ENCODE data around the gene ZNF277.

The ZNF277 gene

GRCh38 chr7:112357136-112357535 lies 150.6 kb downstream of the ZNF277 start:
- Histone ChIP-seq H3K36me3 (ENCODE audit: insufficient read depth) (no peaks in the 10 kb centered on the region), H3K27ac (no peak overlapping the region), H3K9ac (no peak overlapping the region), H3K27me3 (ENCODE audit: insufficient read depth, low read depth) (no peaks in the 10 kb centered on the region), H2AFZ (ENCODE audit: low read depth) (no peak overlapping the region), H3K79me2 (ENCODE audit: insufficient read depth, low read depth) (no peaks in the 10 kb centered on the region), H4K20me1 (ENCODE audit: insufficient read depth) (no peaks in the 10 kb centered on the region), H3K4me2 (no peak overlapping the region), H3K4me3 (IDR thresholded peaks at IDR 0.05; ENCODE audit: insufficient read depth, low read depth, low read length) (no peak overlapping the region), H3K4me1 (ENCODE audit: low read depth, poor library complexity, severe bottlenecking) (peaks cover 2% of the 10 kb centered on the region)
- TF ChIP-seq, protein P1, sequence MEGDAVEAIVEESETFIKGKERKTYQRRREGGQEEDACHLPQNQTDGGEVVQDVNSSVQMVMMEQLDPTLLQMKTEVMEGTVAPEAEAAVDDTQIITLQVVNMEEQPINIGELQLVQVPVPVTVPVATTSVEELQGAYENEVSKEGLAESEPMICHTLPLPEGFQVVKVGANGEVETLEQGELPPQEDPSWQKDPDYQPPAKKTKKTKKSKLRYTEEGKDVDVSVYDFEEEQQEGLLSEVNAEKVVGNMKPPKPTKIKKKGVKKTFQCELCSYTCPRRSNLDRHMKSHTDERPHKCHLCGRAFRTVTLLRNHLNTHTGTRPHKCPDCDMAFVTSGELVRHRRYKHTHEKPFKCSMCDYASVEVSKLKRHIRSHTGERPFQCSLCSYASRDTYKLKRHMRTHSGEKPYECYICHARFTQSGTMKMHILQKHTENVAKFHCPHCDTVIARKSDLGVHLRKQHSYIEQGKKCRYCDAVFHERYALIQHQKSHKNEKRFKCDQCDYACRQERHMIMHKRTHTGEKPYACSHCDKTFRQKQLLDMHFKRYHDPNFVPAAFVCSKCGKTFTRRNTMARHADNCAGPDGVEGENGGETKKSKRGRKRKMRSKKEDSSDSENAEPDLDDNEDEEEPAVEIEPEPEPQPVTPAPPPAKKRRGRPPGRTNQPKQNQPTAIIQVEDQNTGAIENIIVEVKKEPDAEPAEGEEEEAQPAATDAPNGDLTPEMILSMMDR (conservative IDR thresholded peaks at IDR 0.05; ENCODE audit: low read depth, low read length) = no peak

GRCh38 chr7:112358513-112358912 lies 152.0 kb downstream of the ZNF277 start:
- H2AFZ ChIP-seq (ENCODE audit: low read depth) = no peak overlapping the region
- H3K9ac ChIP-seq = no peak overlapping the region
- no peaks in the 10 kb centered on the region for H3K27me3 ChIP-seq (ENCODE audit: insufficient read depth, low read depth)
- H3K79me2 ChIP-seq (ENCODE audit: insufficient read depth, low read depth) = no peaks in the 10 kb centered on the region
- no peaks in the 10 kb centered on the region for H4K20me1 ChIP-seq (ENCODE audit: insufficient read depth)
- no peaks in the 10 kb centered on the region for H3K36me3 ChIP-seq (ENCODE audit: insufficient read depth)
- H3K4me2 ChIP-seq = no peak overlapping the region
- no peak overlapping the region for H3K4me3 ChIP-seq (IDR thresholded peaks at IDR 0.05; ENCODE audit: insufficient read depth, low read depth, low read length)
- peaks cover 8% of the 10 kb centered on the region for H3K4me1 ChIP-seq (ENCODE audit: low read depth, poor library complexity, severe bottlenecking)
- TF ChIP-seq, protein P1 (conservative IDR thresholded peaks at IDR 0.05; ENCODE audit: low read depth, low read length) = no peak
- H3K27ac ChIP-seq = no peak overlapping the region

DNA sequence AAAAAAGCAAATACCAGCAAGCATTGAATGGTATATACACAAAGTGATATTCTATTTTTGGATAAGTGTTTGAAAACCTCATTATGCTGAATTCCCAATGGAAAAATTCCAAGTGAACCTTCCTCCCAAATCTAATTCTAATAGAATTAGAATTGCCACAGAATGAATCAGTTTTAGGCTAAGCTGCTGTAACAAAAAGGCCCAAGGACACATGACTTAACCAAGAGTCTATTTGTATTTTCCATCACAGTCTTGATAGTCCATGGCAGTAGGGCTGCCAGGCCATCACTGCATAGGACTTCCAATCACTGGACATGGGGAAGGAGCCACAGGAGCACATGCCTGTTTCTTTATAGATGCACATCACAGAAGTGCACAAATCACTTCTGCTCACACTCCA lies 152.6 kb downstream of the ZNF277 start:
- Histone ChIP-seq H4K20me1 (ENCODE audit: insufficient read depth) (no peaks in the 10 kb centered on the region), H3K79me2 (ENCODE audit: insufficient read depth, low read depth) (no peaks in the 10 kb centered on the region), H3K4me2 (no peak overlapping the region), H3K4me1 (ENCODE audit: low read depth, poor library complexity, severe bottlenecking) (peaks cover 8% of the 10 kb centered on the region), H3K9ac (no peak overlapping the region), H3K4me3 (IDR thresholded peaks at IDR 0.05; ENCODE audit: insufficient read depth, low read depth, low read length) (no peak overlapping the region), H3K36me3 (ENCODE audit: insufficient read depth) (no peaks in the 10 kb centered on the region), H3K27me3 (ENCODE audit: insufficient read depth, low read depth) (no peaks in the 10 kb centered on the region), H3K27ac (no peak overlapping the region), H2AFZ (ENCODE audit: low read depth) (no peak overlapping the region)
- TF ChIP-seq, protein P1 (conservative IDR thresholded peaks at IDR 0.05; ENCODE audit: low read depth, low read length) = no peak

- Histone ChIP-seq H3K9ac (no peak overlapping the region), H3K4me3 (IDR thresholded peaks at IDR 0.05; ENCODE audit: insufficient read depth, low read depth, low read length) (no peak overlapping the region), H3K79me2 (ENCODE audit: insufficient read depth, low read depth) (no peaks in the 10 kb centered on the region), H3K4me1 (ENCODE audit: low read depth, poor library complexity, severe bottlenecking) (peaks cover 8% of the 10 kb centered on the region), H3K36me3 (ENCODE audit: insufficient read depth) (no peaks in the 10 kb centered on the region), H4K20me1 (ENCODE audit: insufficient read depth) (no peaks in the 10 kb centered on the region), H3K4me2 (no peak overlapping the region), H3K27ac (no peak overlapping the region), H2AFZ (ENCODE audit: low read depth) (no peak overlapping the region), H3K27me3 (ENCODE audit: insufficient read depth, low read depth) (no peaks in the 10 kb centered on the region)
- TF ChIP-seq, protein P1 (conservative IDR thresholded peaks at IDR 0.05; ENCODE audit: low read depth, low read length) = no peak
These were observed 154.2 kb downstream of the ZNF277 start for GRCh38 chr7:112360681-112361080.

Measured in KMS-11 (cell line).